SKM-1 treated with dmso at 0.1 percent for 144 hours (cell line): Measurements from ENCODE around the gene RPS13.
"Not testable (repeated sequence)": the region's sequence is repeated elsewhere in the genome, so short reads cannot be mapped to it uniquely, and the experiment has no call there.

Experiments used
- DNase-seq: peaks from one replicate; lab custom pipeline; 2025; ENCODE audit not compliant: unreplicated experiment; lab: John Stamatoyannopoulos, UW

The RPS13 gene

DNA sequence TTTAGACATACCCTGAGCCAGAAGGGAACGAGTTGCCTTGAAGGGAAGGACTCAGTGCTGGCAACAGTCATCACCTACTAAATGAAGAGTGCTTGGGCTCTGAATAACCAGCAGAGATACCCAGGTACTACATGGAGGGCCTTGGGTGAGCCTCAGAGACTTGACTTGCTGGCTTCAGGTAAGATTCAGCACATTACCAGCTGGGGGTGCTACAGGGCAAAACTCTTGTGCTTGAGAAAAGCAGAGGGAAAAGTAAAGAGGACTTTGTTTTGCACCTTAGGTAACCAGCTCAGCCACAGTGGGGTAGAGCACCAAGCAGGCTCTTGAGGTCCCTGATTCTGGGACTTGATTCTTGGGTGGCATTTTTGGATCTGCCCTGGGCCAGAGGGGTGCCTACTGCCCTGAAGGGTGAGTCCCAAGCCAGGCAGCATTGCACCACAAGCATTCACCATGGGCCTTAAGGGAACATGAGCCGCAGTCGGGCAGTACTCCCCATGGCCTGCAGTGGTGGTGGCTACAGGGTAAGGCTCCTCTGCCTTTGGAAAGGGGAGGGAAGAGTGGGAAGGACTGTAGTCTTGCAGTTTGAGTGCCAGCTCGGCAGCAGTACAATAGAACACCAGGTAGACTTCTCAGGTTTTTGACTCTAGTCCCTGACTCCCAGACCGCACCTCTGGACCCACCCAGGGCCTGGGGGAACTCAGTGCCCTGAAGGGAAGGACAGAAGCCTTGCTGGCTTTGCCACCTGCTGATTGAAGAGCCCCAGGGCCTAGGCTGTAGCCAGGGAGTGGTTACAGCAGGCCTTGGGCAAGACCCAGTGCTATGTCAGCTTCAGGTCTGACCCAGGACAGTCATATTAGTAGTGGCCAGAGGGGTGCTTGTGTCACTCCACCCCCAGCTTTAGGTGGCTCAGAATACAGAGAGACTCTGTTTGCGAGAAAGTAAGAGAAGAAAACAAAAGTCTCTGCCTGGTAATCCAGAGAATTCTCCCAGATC, 40.5 kb downstream of the RPS13 start:
- DNase-seq: no peak

DNA sequence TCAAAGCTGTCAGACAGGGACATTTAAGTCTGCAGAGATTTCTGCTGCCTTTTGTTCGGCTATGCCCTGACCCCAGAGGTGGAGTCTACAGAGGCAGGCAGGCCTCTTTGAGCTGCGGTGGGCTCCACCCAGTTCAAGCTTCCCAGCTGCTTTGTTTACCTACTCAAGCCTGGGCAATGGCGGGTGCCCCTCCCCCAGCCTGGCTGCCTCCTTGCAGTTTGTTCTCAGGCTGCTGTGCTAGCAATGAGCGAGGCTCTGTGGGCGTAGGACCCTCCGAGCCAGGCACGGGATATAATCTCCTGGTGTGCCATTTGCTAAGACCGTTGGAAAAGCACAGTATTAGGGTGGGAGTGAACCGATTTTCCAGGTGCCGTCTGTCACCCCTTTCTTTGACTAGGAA, 43.4 kb downstream of the RPS13 start:
- DNase-seq: not testable (repeated sequence)

- DNase-seq: no peak
These were observed 50.9 kb downstream of the RPS13 start for GRCh38 chr11:17026487-17027082.

GRCh38 chr11:17024924-17025323, 52.5 kb downstream of the RPS13 start:
- DNase-seq: no peak
